Skin of body (tissue), 2 donors: ENCODE measurements around the gene AFF3. TPM values are rescaled to one million over a fixed set of nuclear protein-coding genes. Genes with fewer than 3 reads are reported as not detected.
A peak's percentile ranks its signal among the peaks of the same experiment; 100 is the strongest.

Experiments
- DNase-seq: peaks from one replicate; lab custom pipeline; 2025; lab: John Stamatoyannopoulos, UW
- total RNA-seq: library from RNA; depleted of rRNA; stranded (reverse); fragments of >200 nt; gene quantifications from one replicate; pipeline ENCODE4 v1.2.3, GENCODE V29; 2014

The AFF3 gene
- total RNA-seq, 1 donor from 2014 or later = 8.1 TPM

- DNase-seq = no peak
Observed at GRCh38 chr2:99651930-99652670, 490.3 kb downstream of the AFF3 start.

DNA sequence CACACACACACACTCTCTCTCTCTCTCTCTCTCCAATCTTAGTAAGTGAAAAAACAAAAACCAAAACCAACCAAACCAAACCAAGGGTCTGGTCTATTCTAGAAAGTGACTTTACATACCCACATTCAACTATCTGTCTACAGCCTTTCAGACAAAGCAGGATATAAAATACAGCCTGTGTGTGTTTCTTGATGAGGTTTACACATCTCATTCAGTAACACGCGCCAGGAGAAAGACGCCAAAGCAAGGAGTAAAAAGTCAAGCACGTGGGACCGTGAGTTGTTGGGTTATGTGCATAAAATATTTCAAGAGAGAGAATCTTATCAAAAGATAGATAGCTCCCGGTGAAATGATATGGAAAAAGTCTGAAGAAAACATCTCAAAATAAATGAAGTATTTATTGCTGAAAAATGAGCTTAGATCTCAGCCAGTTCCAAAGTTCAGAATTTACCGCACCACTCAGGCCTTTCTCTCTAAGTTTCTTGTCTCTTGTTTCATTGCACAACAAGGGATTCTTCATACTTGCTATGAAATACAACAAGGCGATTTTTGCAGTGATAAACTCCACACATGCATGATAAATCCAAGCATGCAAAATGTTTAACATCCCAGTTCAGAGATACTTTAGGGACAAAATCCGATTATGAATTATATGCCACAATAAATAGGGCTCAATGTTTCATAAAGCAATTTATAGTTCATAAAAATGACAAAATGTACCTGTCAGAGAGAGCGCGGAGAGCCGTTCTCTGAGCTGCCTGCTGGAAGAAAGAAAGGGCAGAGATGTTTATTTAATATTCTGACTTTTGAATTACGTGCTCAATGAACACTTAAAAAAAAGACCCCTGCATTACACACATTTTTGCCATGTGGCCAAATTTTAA lies 493.2 kb downstream of the AFF3 start:
- DNase-seq = peak; percentile 53

GRCh38 chr2:99648178-99648844 lies 494.1 kb downstream of the AFF3 start:
- peak; percentile 87 for DNase-seq

GRCh38 chr2:99645960-99646359 lies 496.4 kb downstream of the AFF3 start:
- DNase-seq = no peak

GRCh38 chr2:99644419-99644787 lies 498.0 kb downstream of the AFF3 start:
- DNase-seq = peak; percentile 78

DNA sequence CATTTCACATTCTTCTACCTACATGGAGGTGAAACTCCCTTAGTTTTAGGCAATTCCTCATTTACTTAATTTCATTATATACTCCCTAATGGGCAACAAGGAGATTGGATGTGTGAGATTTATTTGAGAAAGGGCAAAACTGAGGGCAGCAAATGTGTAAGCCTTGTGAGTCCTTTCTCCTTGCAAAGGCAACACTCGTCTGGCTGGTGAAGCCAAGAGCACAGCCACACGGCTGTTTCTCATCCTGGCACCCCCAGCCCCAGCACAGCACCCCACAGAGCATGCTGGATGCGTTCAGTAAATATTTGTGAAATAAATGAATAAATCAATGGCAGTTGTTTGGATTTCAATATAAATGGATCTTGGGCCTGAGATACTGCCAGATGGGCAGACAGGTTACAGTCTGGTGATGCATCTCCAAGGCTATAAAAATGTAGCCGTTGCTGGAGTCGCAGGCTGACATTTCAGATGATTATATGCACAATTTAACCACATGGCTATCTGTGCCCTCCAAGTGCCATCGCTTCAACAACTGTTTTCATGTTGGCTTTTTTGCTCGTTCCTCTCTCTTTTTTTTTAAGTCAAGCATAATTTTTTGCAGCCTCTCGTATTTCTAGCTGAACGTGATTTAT lies 498.5 kb downstream of the AFF3 start:
- DNase-seq = no peak

DNA sequence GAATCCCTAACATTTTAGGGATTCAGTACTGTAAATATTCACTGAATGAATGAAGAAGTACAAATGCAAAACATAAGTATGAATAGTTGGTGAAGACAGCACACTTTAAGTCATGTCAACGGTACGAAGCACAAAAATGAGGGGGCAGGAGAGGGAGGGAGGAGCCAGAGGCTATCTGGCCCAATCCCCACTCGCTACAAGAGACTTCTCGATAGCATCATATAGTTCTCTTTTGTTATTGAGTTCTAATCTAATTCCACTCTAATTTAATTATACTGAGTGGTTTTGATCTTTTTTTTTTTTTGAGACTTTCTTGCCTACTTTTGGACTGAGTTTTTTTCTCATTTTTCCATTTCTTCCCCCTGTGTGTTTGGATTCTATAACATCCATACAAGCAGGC lies 500.4 kb downstream of the AFF3 start:
- peak; percentile 7 for DNase-seq

DNA sequence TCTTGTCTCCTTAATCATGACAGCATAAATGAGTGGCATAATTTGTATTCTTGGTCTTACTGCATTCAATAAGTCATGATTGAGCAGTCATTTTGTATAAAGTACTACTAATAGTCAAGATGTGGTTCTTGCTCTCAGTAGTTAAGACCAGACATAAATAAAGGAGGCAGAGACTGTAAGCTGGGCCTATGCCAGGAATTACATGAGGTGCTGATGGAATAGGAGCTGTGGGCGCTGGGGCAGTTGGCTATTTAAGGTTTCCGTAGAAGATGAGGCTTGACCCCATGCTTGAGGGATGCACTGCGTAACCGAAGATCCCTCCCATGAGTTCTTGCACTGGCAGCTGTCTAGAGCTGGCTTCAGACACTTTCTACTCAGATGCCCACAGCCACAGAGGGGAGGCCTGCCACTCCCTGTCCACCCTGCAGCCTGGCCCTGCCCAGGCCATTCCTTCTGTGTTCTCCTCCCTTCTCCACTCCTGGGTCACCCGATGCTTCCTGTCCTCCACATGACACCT lies 501.7 kb downstream of the AFF3 start:
- DNase-seq = no peak

DNA sequence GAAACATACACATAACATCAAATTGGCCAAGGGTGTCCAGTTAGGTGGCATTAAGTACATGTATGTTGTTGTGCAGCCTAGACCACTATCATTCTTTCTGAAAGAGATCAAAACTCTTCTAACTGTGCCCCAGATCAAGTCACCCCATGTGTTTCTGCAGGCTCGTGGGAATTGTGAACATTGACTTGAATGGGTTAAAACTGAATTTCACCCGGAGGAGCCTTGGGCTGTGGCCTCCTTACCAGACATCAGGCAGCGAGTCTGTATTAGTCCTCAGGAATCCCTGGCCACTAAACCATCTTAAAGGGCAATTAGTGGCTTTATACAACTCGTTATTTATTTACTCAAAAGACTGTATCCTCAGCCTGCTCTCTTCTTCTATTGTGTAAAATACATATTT lies 503.6 kb downstream of the AFF3 start:
- DNase-seq = no peak

GRCh38 chr2:99637159-99637697 lies 505.2 kb downstream of the AFF3 start:
- no peak for DNase-seq

- DNase-seq = no peak
Observed at GRCh38 chr2:99636144-99637034, 506.0 kb downstream of the AFF3 start.

GRCh38 chr2:99635710-99636109 lies 506.7 kb downstream of the AFF3 start:
- no peak for DNase-seq

GRCh38 chr2:99634234-99634633 lies 508.2 kb downstream of the AFF3 start:
- no peak for DNase-seq

- no peak for DNase-seq
Observed at GRCh38 chr2:99631700-99632099, 510.7 kb downstream of the AFF3 start.

GRCh38 chr2:99629320-99629719 lies 513.1 kb downstream of the AFF3 start:
- DNase-seq = no peak

- no peak for DNase-seq
Observed at GRCh38 chr2:99626158-99626557, 516.2 kb downstream of the AFF3 start.

DNA sequence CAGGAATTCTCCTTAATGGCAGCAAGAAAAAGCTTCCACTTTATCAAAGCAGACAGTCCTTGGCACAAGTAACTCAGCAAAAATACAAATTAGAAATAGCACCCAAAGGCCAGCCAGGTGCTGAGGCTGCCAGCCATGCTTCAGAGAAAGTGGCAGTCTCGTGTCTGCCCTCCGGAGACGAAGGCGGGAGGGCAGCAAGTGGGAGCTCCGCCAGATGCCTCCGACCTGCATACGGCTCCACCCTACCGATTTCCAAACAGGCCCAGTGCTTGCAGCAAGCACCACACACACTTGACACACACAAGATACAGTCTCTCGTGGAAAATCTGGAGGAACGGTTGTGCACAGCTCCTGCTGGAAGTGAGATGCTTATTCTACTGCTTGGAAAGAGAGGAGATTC lies 517.7 kb downstream of the AFF3 start:
- no peak for DNase-seq

DNA sequence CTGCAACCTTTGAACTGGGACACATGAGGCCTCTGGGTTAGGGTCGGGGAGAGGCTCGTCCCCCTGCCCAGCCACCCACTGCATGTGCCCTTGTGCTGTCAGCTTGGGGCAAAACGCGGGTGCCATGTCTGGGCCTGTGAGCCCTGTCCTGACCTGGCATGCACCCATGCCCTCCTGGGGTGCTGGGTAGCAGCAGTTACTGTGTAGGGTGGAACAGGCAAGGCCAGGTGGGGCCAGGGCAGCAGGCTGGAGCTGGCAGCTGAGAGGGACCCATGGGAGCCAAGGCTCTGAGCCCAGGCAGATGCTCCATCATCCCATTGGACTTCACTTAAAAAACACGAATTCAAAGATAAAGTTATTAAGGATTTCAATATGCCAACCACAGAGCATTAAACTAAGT lies 518.8 kb downstream of the AFF3 start:
- DNase-seq = no peak

DNA sequence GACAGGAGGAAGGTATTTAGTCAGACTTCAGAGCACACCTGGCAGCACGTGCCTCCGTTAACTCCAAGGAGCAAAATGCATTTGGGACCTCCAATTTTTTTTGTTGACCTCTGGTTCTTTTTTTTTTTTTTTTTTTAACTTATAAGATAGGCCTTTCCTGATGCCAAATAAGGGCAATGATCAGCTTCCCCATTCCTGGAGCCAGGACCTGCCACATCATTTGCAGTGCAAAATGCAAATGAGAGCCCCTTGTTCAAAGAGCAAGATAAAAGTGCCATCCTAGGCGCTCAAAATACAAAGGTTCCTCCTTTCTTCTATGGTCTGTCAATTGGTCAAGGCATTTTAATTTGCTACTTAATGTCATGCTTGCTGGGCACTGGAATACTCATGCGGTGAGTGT lies 519.4 kb downstream of the AFF3 start:
- no peak for DNase-seq

- DNase-seq = no peak
Observed at GRCh38 chr2:99622534-99622933, 519.9 kb downstream of the AFF3 start.
